ENCODE results near the gene DCC. TPM values are rescaled to one million over a fixed set of nuclear protein-coding genes. Genes with fewer than 3 reads are reported as not detected.

Gene DCC
- total RNA-seq, 1 experiment from 2014 or later: not detected

DNA sequence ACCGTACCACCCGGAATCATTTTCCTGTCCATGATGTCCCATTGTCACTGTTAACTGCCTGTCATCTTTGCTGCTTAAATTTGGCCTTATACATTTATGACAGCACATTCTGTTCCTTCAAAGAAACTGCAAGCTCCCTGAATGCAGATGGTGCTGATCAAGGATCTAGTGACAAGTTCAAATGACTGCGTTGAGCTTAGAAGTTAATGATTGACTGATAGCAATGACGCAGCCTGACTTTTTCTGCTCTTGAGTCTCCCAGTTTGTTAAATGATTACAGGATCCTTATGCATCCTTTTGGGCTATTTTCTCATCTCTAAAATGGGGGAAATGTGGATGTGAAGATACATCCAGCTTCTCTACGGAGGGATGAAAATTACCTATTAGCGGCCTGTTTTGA, 159.0 kb downstream of the DCC start:
- BruUV-seq (replicated peaks): no TSS peak
- no peak for TF ChIP-seq EZH2 (IDR thresholded peaks at IDR 0.05; ENCODE audit: low read depth)
- TF ChIP-seq, protein P1, sequence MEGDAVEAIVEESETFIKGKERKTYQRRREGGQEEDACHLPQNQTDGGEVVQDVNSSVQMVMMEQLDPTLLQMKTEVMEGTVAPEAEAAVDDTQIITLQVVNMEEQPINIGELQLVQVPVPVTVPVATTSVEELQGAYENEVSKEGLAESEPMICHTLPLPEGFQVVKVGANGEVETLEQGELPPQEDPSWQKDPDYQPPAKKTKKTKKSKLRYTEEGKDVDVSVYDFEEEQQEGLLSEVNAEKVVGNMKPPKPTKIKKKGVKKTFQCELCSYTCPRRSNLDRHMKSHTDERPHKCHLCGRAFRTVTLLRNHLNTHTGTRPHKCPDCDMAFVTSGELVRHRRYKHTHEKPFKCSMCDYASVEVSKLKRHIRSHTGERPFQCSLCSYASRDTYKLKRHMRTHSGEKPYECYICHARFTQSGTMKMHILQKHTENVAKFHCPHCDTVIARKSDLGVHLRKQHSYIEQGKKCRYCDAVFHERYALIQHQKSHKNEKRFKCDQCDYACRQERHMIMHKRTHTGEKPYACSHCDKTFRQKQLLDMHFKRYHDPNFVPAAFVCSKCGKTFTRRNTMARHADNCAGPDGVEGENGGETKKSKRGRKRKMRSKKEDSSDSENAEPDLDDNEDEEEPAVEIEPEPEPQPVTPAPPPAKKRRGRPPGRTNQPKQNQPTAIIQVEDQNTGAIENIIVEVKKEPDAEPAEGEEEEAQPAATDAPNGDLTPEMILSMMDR (conservative IDR thresholded peaks at IDR 0.05): no peak
- POLR2A ChIA-PET (ENCODE audit: unreplicated experiment): no interaction called here

DNA sequence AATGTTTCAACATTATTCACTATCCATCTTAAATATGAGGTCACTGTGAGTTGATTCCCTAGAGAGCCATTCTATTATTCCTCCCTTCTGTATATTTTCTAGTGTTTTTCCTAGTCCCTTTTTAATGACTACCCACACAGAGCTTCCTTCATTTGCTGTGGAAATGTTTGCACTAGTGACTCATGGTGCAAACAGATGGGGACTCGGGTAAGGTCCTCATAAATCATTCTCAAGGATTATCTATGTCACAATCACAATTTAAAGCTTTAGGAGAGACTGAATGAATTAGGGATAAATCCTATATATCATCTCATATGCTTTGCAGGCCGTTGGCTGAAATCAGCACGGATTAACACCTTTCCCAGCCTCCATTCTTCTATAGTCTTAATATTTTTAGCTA, 159.6 kb downstream of the DCC start:
- no peaks in the 10 kb centered on the region for H3K9me3 ChIP-seq (ENCODE audit: insufficient read depth, low read depth)
- DNase-seq: no peak
- intact Hi-C loops (cut with micrococcal nuclease; ENCODE audit: unreplicated experiment): no loop called here
- no peak overlapping the region for H3K4me3 ChIP-seq
- peaks cover 6% of the 10 kb centered on the region; the same call in 1 of the 2 replicates for H3K27me3 ChIP-seq (ENCODE audit: insufficient read depth, low read depth)
- ChIA-PET POLR2A (ENCODE audit: unreplicated experiment) (no interaction called here), CTCF (interaction anchor here (0.7 kb wide), 1 partner anchor 1805 kb away, joined by 7 read pairs; no protein-coding TSS in a partner anchor)
- no peaks in the 10 kb centered on the region for H3K4me1 ChIP-seq (replicated peaks; ENCODE audit: insufficient read depth)
- no peak for TF ChIP-seq EZH2 (IDR thresholded peaks at IDR 0.05; ENCODE audit: low read depth)
- H2AFZ ChIP-seq: no peak overlapping the region
- no TSS peak for BruUV-seq (replicated peaks)
- H3K27ac ChIP-seq: no peak overlapping the region
- H3F3A ChIP-seq (ENCODE audit: insufficient read depth, low read depth): no peaks in the 10 kb centered on the region
- H3K4me2 ChIP-seq: no peak overlapping the region
- no peaks in the 10 kb centered on the region for H3K9me2 ChIP-seq (ENCODE audit: insufficient read depth)
- no peaks in the 10 kb centered on the region for H3K36me3 ChIP-seq (ENCODE audit: low read depth)
- H3K79me2 ChIP-seq (ENCODE audit: low read depth): no peaks in the 10 kb centered on the region
- H4K20me1 ChIP-seq (ENCODE audit: insufficient read depth): no peaks in the 10 kb centered on the region

More for the DNA sequence above, 159.0 kb downstream of the DCC start:
- Histone ChIP-seq H2AFZ (no peak overlapping the region), H4K20me1 (ENCODE audit: insufficient read depth) (no peaks in the 10 kb centered on the region), H3K27me3 (ENCODE audit: insufficient read depth, low read depth) (peaks cover 6% of the 10 kb centered on the region; the same call in 1 of the 2 replicates), H3K9me2 (ENCODE audit: insufficient read depth) (no peaks in the 10 kb centered on the region), H3K4me2 (no peak overlapping the region), H3K4me3 (no peak overlapping the region), H3K4me1 (replicated peaks; ENCODE audit: insufficient read depth) (no peaks in the 10 kb centered on the region), H3F3A (ENCODE audit: insufficient read depth, low read depth) (no peaks in the 10 kb centered on the region), H3K27ac (no peak overlapping the region), H3K79me2 (ENCODE audit: low read depth) (no peaks in the 10 kb centered on the region), H3K36me3 (ENCODE audit: low read depth) (no peaks in the 10 kb centered on the region), H3K9me3 (ENCODE audit: insufficient read depth, low read depth) (no peaks in the 10 kb centered on the region)
- intact Hi-C loops (cut with micrococcal nuclease; ENCODE audit: unreplicated experiment): no loop called here
- DNase-seq: no peak
- CTCF ChIA-PET: no interaction called here

GRCh38 chr18:52504589-52504988, 164.6 kb downstream of the DCC start:
- H3K9me2 ChIP-seq (ENCODE audit: insufficient read depth): no peaks in the 10 kb centered on the region
- H3F3A ChIP-seq (ENCODE audit: insufficient read depth, low read depth): no peaks in the 10 kb centered on the region
- H3K27ac ChIP-seq: no peak overlapping the region
- CTCF ChIA-PET: no interaction called here
- no peaks in the 10 kb centered on the region for H4K20me1 ChIP-seq (ENCODE audit: insufficient read depth)
- no peaks in the 10 kb centered on the region for H3K9me3 ChIP-seq (ENCODE audit: insufficient read depth, low read depth)
- no peaks in the 10 kb centered on the region for H3K79me2 ChIP-seq (ENCODE audit: low read depth)
- no peaks in the 10 kb centered on the region for H3K36me3 ChIP-seq (ENCODE audit: low read depth)
- DNase-seq: no peak
- H3K4me2 ChIP-seq: no peak overlapping the region
- TF ChIP-seq EZH2 (IDR thresholded peaks at IDR 0.05; ENCODE audit: low read depth): no peak
- TF ChIP-seq, protein P1 (conservative IDR thresholded peaks at IDR 0.05): no peak
- POLR2A ChIA-PET (ENCODE audit: unreplicated experiment): no interaction called here
- no peaks in the 10 kb centered on the region for H3K4me1 ChIP-seq (replicated peaks; ENCODE audit: insufficient read depth)
- intact Hi-C loops (cut with micrococcal nuclease; ENCODE audit: unreplicated experiment): no loop called here
- H3K27me3 ChIP-seq (ENCODE audit: insufficient read depth, low read depth): peaks cover 6% of the 10 kb centered on the region; the same call in 1 of the 2 replicates
- H3K4me3 ChIP-seq: no peak overlapping the region
- no peak overlapping the region for H2AFZ ChIP-seq
- BruUV-seq (replicated peaks): no TSS peak

GRCh38 chr18:52510139-52510538, 170.1 kb downstream of the DCC start:
- ChIA-PET POLR2A (ENCODE audit: unreplicated experiment) (no interaction called here), CTCF (no interaction called here)
- Histone ChIP-seq H3F3A (ENCODE audit: insufficient read depth, low read depth) (no peaks in the 10 kb centered on the region), H3K9me3 (ENCODE audit: insufficient read depth, low read depth) (no peaks in the 10 kb centered on the region), H3K4me1 (replicated peaks; ENCODE audit: insufficient read depth) (no peaks in the 10 kb centered on the region), H2AFZ (no peak overlapping the region), H3K79me2 (ENCODE audit: low read depth) (no peaks in the 10 kb centered on the region), H3K4me2 (no peak overlapping the region), H3K36me3 (ENCODE audit: low read depth) (no peaks in the 10 kb centered on the region), H3K9me2 (ENCODE audit: insufficient read depth) (no peaks in the 10 kb centered on the region), H3K27me3 (ENCODE audit: insufficient read depth, low read depth) (no peaks in the 10 kb centered on the region), H4K20me1 (ENCODE audit: insufficient read depth) (no peaks in the 10 kb centered on the region), H3K4me3 (no peak overlapping the region), H3K27ac (no peak overlapping the region)
- TF ChIP-seq, protein P1 (conservative IDR thresholded peaks at IDR 0.05): no peak
- no peak for TF ChIP-seq EZH2 (IDR thresholded peaks at IDR 0.05; ENCODE audit: low read depth)
- no TSS peak for BruUV-seq (replicated peaks)
- intact Hi-C loops (cut with micrococcal nuclease; ENCODE audit: unreplicated experiment): no loop called here
- no peak for DNase-seq

Measured in PC-9 (cell line).